Heart left ventricle (tissue), 16 donors: Measurements from ENCODE around the gene DSCAML1. TPM values are rescaled to one million over a fixed set of nuclear protein-coding genes. Genes with fewer than 3 reads are reported as not detected.

Source experiments
- ATAC-seq, 4 donors: fragments of 200-7000 bp; cut with Tn5 transposase; one replicate each; pipeline ENCODE4 v1.9.1; 2020 to 2022; ENCODE audit warnings: moderate library complexity in 4 of 4, mild to moderate bottlenecking in 3 of 4, moderate number of reproducible peaks in 1 of 4
- DNase-seq, 5 donors: peaks; one replicate each; pipeline ENCODE4 v3.0.0-alpha.2; 2020
- H3K27ac ChIP-seq, 12 donors: fragments of 200-600 bp; sonication (generic) in 4 of 12; one replicate each; pipeline versions ENCODE4 v1.5.0 to v1.8.0; 2016 to 2022; ENCODE audit warnings: mild to moderate bottlenecking in 2 of 12
- H3K27me3 ChIP-seq, 9 donors: fragments of 200-600 bp; sonication (generic) in 2 of 9; one replicate each; pipeline versions ENCODE4 v1.5.1 to v1.8.0; 2016 to 2022; ENCODE audit warnings: mild to moderate bottlenecking in 3 of 9
- H3K36me3 ChIP-seq, 9 donors: fragments of 200-600 bp; sonication (generic) in 2 of 9; one replicate each; pipeline versions ENCODE4 v1.5.0 to v1.8.0; 2018 to 2022; ENCODE audit warnings: mild to moderate bottlenecking in 2 of 9
- H3K4me1 ChIP-seq, 12 donors: fragments of 200-600 bp; sonication (generic) in 4 of 12; one replicate each; pipeline versions ENCODE4 v1.5.0 to v1.8.0; 2016 to 2022; ENCODE audit warnings: mild to moderate bottlenecking in 3 of 12
- H3K4me3 ChIP-seq, 12 donors: fragments of 200-600 bp; sonication (generic) in 4 of 12; one replicate each; pipeline versions ENCODE4 v1.5.0 to v1.8.0; 2017 to 2022; ENCODE audit warnings: mild to moderate bottlenecking in 9 of 12, moderate library complexity in 4 of 12
- H3K9me3 ChIP-seq, 12 donors: fragments of 200-600 bp; sonication (generic) in 4 of 12; one replicate each; pipeline versions ENCODE4 v1.5.0 to v1.8.0; 2016 to 2022; ENCODE audit warnings: mild to moderate bottlenecking in 1 of 12
- CTCF ChIP-seq, 12 donors: fragments of 200-600 bp; sonication (generic) in 4 of 12; IDR thresholded peaks; one replicate each; pipeline versions ENCODE4 v1.5.0 to v1.8.0; 2018 to 2022; ENCODE audit warnings: antibody characterized with exemption in 12 of 12, mild to moderate bottlenecking in 5 of 12
- POLR2A ChIP-seq, 2 donors: fragments of 450-650 bp; IDR thresholded peaks; one replicate each; pipeline ENCODE4 v1.6.1; 2017; ENCODE audit warnings: antibody characterized with exemption in 2 of 2, mild to moderate bottlenecking in 2 of 2, moderate library complexity in 2 of 2
- WGBS, 4 donors: extraction: QIAGEN DNeasy Blood & Tissue Kit in 2 of 4; methylation state at CpG; one replicate each; pipeline versions ENCODE4 v1.1.5 to v1.1.7; 2013 to 2018; 5-methylcytosine and 5-hydroxymethylcytosine counted together
- intact Hi-C, 10 donors: fragments of 100-400 bp; cut with DNase I; formaldehyde crosslinking; loops; one replicate each; pipeline versions ENCODE4 v1.11.1 to v1.14.2; 2022
- polyA plus RNA-seq, 2 donors: library from polyadenylated mRNA; stranded (reverse); fragments of 200-250 nt; gene quantifications; one replicate each; pipeline ENCODE4 v1.2.3, GENCODE V29; 2013
- total RNA-seq, 9 donors: library from RNA; depleted of rRNA in 2 of 9; stranded (reverse); fragments of >200 nt in 2 of 9; fragmentation: NEBNext Ultra II Directional in 3 of 9; extraction: Animal tissue kit (Norgen Biotek cat#: 25700) in 3 of 9; gene quantifications; one replicate each; pipeline versions ENCODE4 v1.1.0 to v1.2.4, GENCODE V29; 2016 to 2023
- donor health status: ischemic (EF 13 %, LVEDD 7.1; RV severe dilation, severe dysfunction).
- donor health status: healthy with polysubstance abuse.
- donor health status: DM: no; HTN: yes; CAD: no.
- donor health status: DM: no; HTN: no; CAD: no.
- donor health status: ischemic (EF 25% LVEDD 6.9; RV normal size, moderate dysfunction).
- donor health status: ischemic (EF 25% LVEDD 5.7; RV mildly dilated, moderate dysfunction).
- donor health status: healthy.
- donor health status: DM: yes; HTN: yes; CAD: no.
- donor health status: ischemic (EF 35%, LVEDD 5.7; RV mildly dilated, moderate dysfunction).
- donor health status: nonischemic (EF 11% LVEDD 7.7; RV severe dilation, severe dysfunction).
- donor health status: DM: yes; HTN: yes; CAD: no.
- donor health status: PGD.
- donor health status: ischemic (EF 29% LVEDD 5.4; RV normal size, mild dysfunction).
- donor health status: nonischemic (EF 23%, LVEDD 6.1; RV moderate dilation, normal function).

DSCAML1 gene
- total and polyA plus RNA-seq, 11 donors, result 0.05 to 1.7 (median 0.76) TPM

- ATAC-seq, result no peak
- no peak overlapping the region for H3K27ac ChIP-seq
These were observed 376.9 kb downstream of the DSCAML1 start for GRCh38 chr11:117420143-117420485.

GRCh38 chr11:117419482-117420142 lies 377.4 kb downstream of the DSCAML1 start:
- H3K27ac ChIP-seq, result no peak overlapping the region
- no peak overlapping the region for H3K4me3 ChIP-seq
- H3K9me3 ChIP-seq, result no peaks in the 10 kb centered on the region
- TF ChIP-seq POLR2A (IDR thresholded peaks at IDR 0.05) (no peak), CTCF (IDR thresholded peaks at IDR 0.05) (no peak)
- 69 to 86% (median 82%) methylated on average over 6 to 12 of the region's 12 CpGs for WGBS, 4 donors
- peaks cover 0 to 12% (median 0%) of the 10 kb centered on the region in 9 donors for H3K27me3 ChIP-seq
- intact Hi-C loops, result loop anchor here in 6 of 10 donors (10.0 kb wide), 2 partner anchors 525 to 635 kb away; no protein-coding TSS in a partner anchor
- no peaks in the 10 kb centered on the region for H3K4me1 ChIP-seq
- ATAC-seq (no peak), DNase-seq (no peak)
- no peaks in the 10 kb centered on the region for H3K36me3 ChIP-seq

More at GRCh38 chr11:117420143-117420485, 376.9 kb downstream of the DSCAML1 start:
- H3K9me3 ChIP-seq, result no peaks in the 10 kb centered on the region
- no peaks in the 10 kb centered on the region for H3K4me1 ChIP-seq
- TF ChIP-seq CTCF (IDR thresholded peaks at IDR 0.05), result no peak
- TF ChIP-seq POLR2A (IDR thresholded peaks at IDR 0.05), result no peak
- WGBS, 4 donors, result 50 to 89% (median 86%) methylated on average over 1 to 12 of the region's 12 CpGs; no CpG with 5 or more reads in 1 of the 4 donors
- no peak for DNase-seq
- H3K36me3 ChIP-seq, result no peaks in the 10 kb centered on the region
- H3K4me3 ChIP-seq, result no peak overlapping the region
- peaks cover 0 to 11% (median 0%) of the 10 kb centered on the region in 9 donors for H3K27me3 ChIP-seq
- intact Hi-C loops, result loop anchor here in 6 of 10 donors (10.0 kb wide), 2 partner anchors 525 to 635 kb away; no protein-coding TSS in a partner anchor

- 90 to 92% (median 91%) methylated on average over 12 of the region's 12 CpGs for WGBS, 4 donors
These were observed 378.1 kb downstream of the DSCAML1 start for GRCh38 chr11:117418737-117419481.

More at GRCh38 chr11:117418737-117419481, 378.1 kb downstream of the DSCAML1 start:
- peaks cover 0 to 12% (median 0%) of the 10 kb centered on the region in 9 donors for H3K27me3 ChIP-seq
- intact Hi-C loops, result no loop called here
- no peak overlapping the region for H3K27ac ChIP-seq
- no peaks in the 10 kb centered on the region for H3K9me3 ChIP-seq
- H3K4me1 ChIP-seq, result no peaks in the 10 kb centered on the region
- ATAC-seq (no peak), DNase-seq (no peak)
- no peak overlapping the region for H3K4me3 ChIP-seq
- no peaks in the 10 kb centered on the region for H3K36me3 ChIP-seq
- TF ChIP-seq POLR2A (IDR thresholded peaks at IDR 0.05), result no peak
- no peak for TF ChIP-seq CTCF (IDR thresholded peaks at IDR 0.05)
